Measurements from ENCODE around the gene PANK2. TPM values are rescaled to one million over a fixed set of nuclear protein-coding genes. Genes with fewer than 3 reads are reported as not detected.

Gene PANK2
- total RNA-seq, 1 donor, result 57.2 TPM

GRCh38 chr20:3910853-3911252 lies 21.7 kb downstream of the PANK2 start:
- Histone ChIP-seq H2AFZ (ENCODE audit: low read length) (no peak overlapping the region), H3K4me1 (ENCODE audit: insufficient read depth, low read length) (peaks cover 16% of the 10 kb centered on the region), H4K20me1 (ENCODE audit: insufficient read depth, low read length) (peaks cover 73% of the 10 kb centered on the region), H3K9me3 (ENCODE audit: low read depth, low read length) (no peaks in the 10 kb centered on the region), H3K27me3 (ENCODE audit: insufficient read depth, low read length) (no peaks in the 10 kb centered on the region), H3K36me3 (ENCODE audit: insufficient read depth, low read length) (peaks cover 77% of the 10 kb centered on the region), H3K79me2 (ENCODE audit: insufficient read depth, low read length) (peaks cover 98% of the 10 kb centered on the region), H3K4me3 (ENCODE audit: insufficient read depth, low read length) (no peak overlapping the region), H3K27ac (ENCODE audit: low read depth, low read length) (no peak overlapping the region), H3K4me2 (ENCODE audit: insufficient read depth, low read length) (no peak overlapping the region)
- TF ChIP-seq CTCF (IDR thresholded peaks at IDR 0.05; ENCODE audit: extremely low read depth, low read depth, low read length), result no peak
- no peak for DNase-seq (ENCODE audit: insufficient read length, low spot score, missing footprints)

- no peaks in the 10 kb centered on the region for H3K27me3 ChIP-seq (ENCODE audit: insufficient read depth, low read length)
- peaks cover 86% of the 10 kb centered on the region for H3K36me3 ChIP-seq (ENCODE audit: insufficient read depth, low read length)
- H3K4me2 ChIP-seq (ENCODE audit: insufficient read depth, low read length), result no peak overlapping the region
- TF ChIP-seq CTCF (IDR thresholded peaks at IDR 0.05; ENCODE audit: extremely low read depth, low read depth, low read length), result no peak
- H3K9me3 ChIP-seq (ENCODE audit: low read depth, low read length), result no peaks in the 10 kb centered on the region
- peaks cover 11% of the 10 kb centered on the region for H3K4me1 ChIP-seq (ENCODE audit: insufficient read depth, low read length)
- no peak overlapping the region for H2AFZ ChIP-seq (ENCODE audit: low read length)
- H3K4me3 ChIP-seq (ENCODE audit: insufficient read depth, low read length), result no peak overlapping the region
- H4K20me1 ChIP-seq (ENCODE audit: insufficient read depth, low read length), result peaks cover 73% of the 10 kb centered on the region
- peaks cover 98% of the 10 kb centered on the region for H3K79me2 ChIP-seq (ENCODE audit: insufficient read depth, low read length)
- peak; percentile 19 for DNase-seq (ENCODE audit: insufficient read length, low spot score, missing footprints)
- no peak overlapping the region for H3K27ac ChIP-seq (ENCODE audit: low read depth, low read length)
Measured at GRCh38 chr20:3911956-3912355, 22.8 kb downstream of the PANK2 start.

- Histone ChIP-seq H3K4me3 (ENCODE audit: insufficient read depth, low read length) (no peak overlapping the region), H3K27me3 (ENCODE audit: insufficient read depth, low read length) (no peaks in the 10 kb centered on the region), H3K4me2 (ENCODE audit: insufficient read depth, low read length) (no peak overlapping the region), H3K4me1 (ENCODE audit: insufficient read depth, low read length) (peaks cover 7% of the 10 kb centered on the region), H3K9me3 (ENCODE audit: low read depth, low read length) (no peaks in the 10 kb centered on the region), H4K20me1 (ENCODE audit: insufficient read depth, low read length) (peaks cover 70% of the 10 kb centered on the region), H2AFZ (ENCODE audit: low read length) (no peak overlapping the region), H3K36me3 (ENCODE audit: insufficient read depth, low read length) (peaks cover 83% of the 10 kb centered on the region), H3K79me2 (ENCODE audit: insufficient read depth, low read length) (peaks cover 96% of the 10 kb centered on the region), H3K27ac (ENCODE audit: low read depth, low read length) (no peak overlapping the region)
- no peak for TF ChIP-seq CTCF (IDR thresholded peaks at IDR 0.05; ENCODE audit: extremely low read depth, low read depth, low read length)
- no peak for DNase-seq (ENCODE audit: insufficient read length, low spot score, missing footprints)
Measured at GRCh38 chr20:3914446-3914845, 25.3 kb downstream of the PANK2 start.

GRCh38 chr20:3915691-3916090 lies 26.5 kb downstream of the PANK2 start:
- peaks cover 7% of the 10 kb centered on the region for H3K4me1 ChIP-seq (ENCODE audit: insufficient read depth, low read length)
- peaks cover 80% of the 10 kb centered on the region for H3K36me3 ChIP-seq (ENCODE audit: insufficient read depth, low read length)
- no peak overlapping the region for H2AFZ ChIP-seq (ENCODE audit: low read length)
- H3K27me3 ChIP-seq (ENCODE audit: insufficient read depth, low read length), result no peaks in the 10 kb centered on the region
- DNase-seq (ENCODE audit: insufficient read length, low spot score, missing footprints), result peak; percentile 35
- H4K20me1 ChIP-seq (ENCODE audit: insufficient read depth, low read length), result peaks cover 65% of the 10 kb centered on the region
- H3K4me3 ChIP-seq (ENCODE audit: insufficient read depth, low read length), result no peak overlapping the region
- no peak overlapping the region for H3K4me2 ChIP-seq (ENCODE audit: insufficient read depth, low read length)
- no peaks in the 10 kb centered on the region for H3K9me3 ChIP-seq (ENCODE audit: low read depth, low read length)
- H3K79me2 ChIP-seq (ENCODE audit: insufficient read depth, low read length), result peaks cover 95% of the 10 kb centered on the region
- no peak for TF ChIP-seq CTCF (IDR thresholded peaks at IDR 0.05; ENCODE audit: extremely low read depth, low read depth, low read length)
- no peak overlapping the region for H3K27ac ChIP-seq (ENCODE audit: low read depth, low read length)
